Uterus (tissue), 2 donors: ENCODE measurements around the gene MARVELD3.
"Not testable (repeated sequence)": the region's sequence is repeated elsewhere in the genome, so short reads cannot be mapped to it uniquely, and the experiment has no call there.

Experiments used
- POLR2A ChIP-seq, 2 donors: fragments of 450-650 bp; IDR thresholded peaks; one replicate each; pipeline ENCODE4 v1.6.1; 2016; ENCODE audit warnings: antibody characterized with exemption in 2 of 2, mild to moderate bottlenecking in 1 of 2, moderate library complexity in 1 of 2
- TF ChIP-seq, protein P1 (sequence below), 4 experiments: fragments of 200-600 bp in 2 of 4; fragments of 450-650 bp in 2 of 4; sonication (generic) in 2 of 4; IDR thresholded peaks; one replicate each; pipeline ENCODE4 v1.5.1; 2016 to 2019; ENCODE audit warnings: antibody characterized with exemption in 4 of 4, mild to moderate bottlenecking in 2 of 4, moderate library complexity in 1 of 4

DNA sequence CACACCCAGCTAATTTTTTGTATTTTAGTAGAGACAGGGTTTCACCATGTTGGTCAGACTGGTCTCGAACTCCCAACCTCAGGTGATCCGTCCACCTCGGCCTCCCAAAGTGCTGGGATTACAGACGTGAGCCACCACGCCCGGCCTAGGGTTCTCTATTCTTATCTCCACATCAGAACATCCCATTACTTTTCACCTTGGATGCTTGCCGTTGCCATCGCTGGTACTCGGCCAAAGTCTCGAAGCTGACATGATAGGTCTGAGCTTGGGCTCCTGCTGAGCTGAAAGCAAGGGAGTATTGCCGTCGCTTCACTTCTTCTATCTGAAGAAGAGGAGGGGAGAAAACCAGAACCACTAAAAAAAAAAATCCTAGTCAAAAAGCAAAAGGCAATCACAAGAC, 58.3 kb downstream of the MARVELD3 start:
- TF ChIP-seq, protein P1, sequence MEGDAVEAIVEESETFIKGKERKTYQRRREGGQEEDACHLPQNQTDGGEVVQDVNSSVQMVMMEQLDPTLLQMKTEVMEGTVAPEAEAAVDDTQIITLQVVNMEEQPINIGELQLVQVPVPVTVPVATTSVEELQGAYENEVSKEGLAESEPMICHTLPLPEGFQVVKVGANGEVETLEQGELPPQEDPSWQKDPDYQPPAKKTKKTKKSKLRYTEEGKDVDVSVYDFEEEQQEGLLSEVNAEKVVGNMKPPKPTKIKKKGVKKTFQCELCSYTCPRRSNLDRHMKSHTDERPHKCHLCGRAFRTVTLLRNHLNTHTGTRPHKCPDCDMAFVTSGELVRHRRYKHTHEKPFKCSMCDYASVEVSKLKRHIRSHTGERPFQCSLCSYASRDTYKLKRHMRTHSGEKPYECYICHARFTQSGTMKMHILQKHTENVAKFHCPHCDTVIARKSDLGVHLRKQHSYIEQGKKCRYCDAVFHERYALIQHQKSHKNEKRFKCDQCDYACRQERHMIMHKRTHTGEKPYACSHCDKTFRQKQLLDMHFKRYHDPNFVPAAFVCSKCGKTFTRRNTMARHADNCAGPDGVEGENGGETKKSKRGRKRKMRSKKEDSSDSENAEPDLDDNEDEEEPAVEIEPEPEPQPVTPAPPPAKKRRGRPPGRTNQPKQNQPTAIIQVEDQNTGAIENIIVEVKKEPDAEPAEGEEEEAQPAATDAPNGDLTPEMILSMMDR (IDR thresholded peaks at IDR 0.05), result not testable (repeated sequence)
- TF ChIP-seq POLR2A (IDR thresholded peaks at IDR 0.05), result not testable (repeated sequence)
